Caco-2 (cell line): ENCODE data around the gene PSMC4. TPM values are rescaled to one million over a fixed set of nuclear protein-coding genes. Genes with fewer than 3 reads are reported as not detected.

Experiments
- BruUV-seq: library from RNA; stranded (reverse); fragments of 400-500 nt; replicated peaks from 2 replicates; lab custom pipeline; 2021; lab: Mats Ljungman, UMichigan
- CTCF ChIA-PET: fragments of 300-600 bp; sonication (Branson Sonifier 250); formaldehyde crosslinking; loops from one replicate; lab custom pipeline; 2022; ENCODE audit warnings: antibody characterized with exemption; lab: Charles Lee
- POLR2A ChIA-PET: fragments of 300-600 bp; sonication (Branson Sonifier 250); formaldehyde crosslinking; loops from one replicate; lab custom pipeline; 2022; ENCODE audit warnings: antibody characterized with exemption; lab: Charles Lee
- DNase-seq, 2 experiments: peaks; one replicate each; pipeline versions ENCODE4 v3.0.0 to v3.0.0-alpha.2; 2020 to 2022
- H3K27me3 ChIP-seq: replicated peaks from 2 replicates; pipeline ENCODE4 v1.6.0; 2011; ENCODE audit warnings: low read length; ENCODE audit not compliant: control insufficient read depth, insufficient read depth
- H3K36me3 ChIP-seq: 2 replicates; pipeline ENCODE4 v1.5.1; 2011; ENCODE audit warnings: low read length; ENCODE audit not compliant: control insufficient read depth, insufficient read depth
- H3K4me1 ChIP-seq: fragments of 250-450 bp; sonication (Bioruptor Pico); 2 replicates; pipeline ENCODE4 v1.5.1; 2020; ENCODE audit warnings: mild to moderate bottlenecking
- H3K4me3 ChIP-seq: 2 replicates; pipeline ENCODE4 v1.5.1; 2011; ENCODE audit warnings: low read depth, mild to moderate bottlenecking, control low read depth, low read length
- H3K9me3 ChIP-seq: fragments of 250-450 bp; sonication (Bioruptor Pico); 2 replicates; pipeline ENCODE4 v1.5.1; 2020; ENCODE audit warnings: mild to moderate bottlenecking, moderate library complexity
- H3K27ac Mint-ChIP-seq: one replicate; pipeline ENCODE4 v1.8.0; 2022; ENCODE audit warnings: mixed read lengths; ENCODE audit not compliant: unreplicated experiment
- H3K27me3 Mint-ChIP-seq: one replicate; pipeline ENCODE4 v1.8.0; 2022; ENCODE audit warnings: mixed read lengths; ENCODE audit not compliant: insufficient read depth, unreplicated experiment
- H3K36me3 Mint-ChIP-seq: one replicate; pipeline ENCODE4 v1.8.0; 2022; ENCODE audit warnings: mild to moderate bottlenecking, mixed read lengths; ENCODE audit not compliant: insufficient read depth, unreplicated experiment
- H3K4me1 Mint-ChIP-seq: one replicate; pipeline ENCODE4 v1.8.0; 2022; ENCODE audit warnings: low read depth, mixed read lengths; ENCODE audit not compliant: unreplicated experiment
- H3K4me3 Mint-ChIP-seq: one replicate; pipeline ENCODE4 v1.8.0; 2022; ENCODE audit warnings: mild to moderate bottlenecking, moderate library complexity, mixed read lengths; ENCODE audit not compliant: unreplicated experiment
- H3K9me3 Mint-ChIP-seq: one replicate; pipeline ENCODE4 v1.8.0; 2022; ENCODE audit warnings: mixed read lengths; ENCODE audit not compliant: unreplicated experiment
- intact Hi-C: fragments of 100-400 bp; cut with micrococcal nuclease; formaldehyde crosslinking; loops from one replicate; pipeline ENCODE4 v1.10.0; 2022; ENCODE audit not compliant: unreplicated experiment
- total RNA-seq: library from RNA; stranded (reverse); gene quantifications from 2 replicates; pipeline ENCODE4 v1.2.3, GENCODE V29; 2022
- TF ChIP-seq, protein P1 (sequence below), 2 experiments: fragments of 200-600 bp in 1 of 2; IDR thresholded peaks; 1 replicate in 1 of 2; 2 replicates in 1 of 2; pipeline versions ENCODE4 v1.5.1 to v1.8.0; 2011 to 2022; ENCODE audit warnings: antibody characterized with exemption in 1 of 2, control low read depth in 1 of 2, inconsistent platforms in 1 of 2, low read depth in 1 of 2, low read length in 1 of 2, mild to moderate bottlenecking in 1 of 2, moderate library complexity in 1 of 2; ENCODE audit not compliant: insufficient read depth in 1 of 2, severe bottlenecking in 1 of 2, unreplicated experiment in 1 of 2

The PSMC4 gene
- total RNA-seq, 1 experiment from 2014 or later, result 183 TPM

DNA sequence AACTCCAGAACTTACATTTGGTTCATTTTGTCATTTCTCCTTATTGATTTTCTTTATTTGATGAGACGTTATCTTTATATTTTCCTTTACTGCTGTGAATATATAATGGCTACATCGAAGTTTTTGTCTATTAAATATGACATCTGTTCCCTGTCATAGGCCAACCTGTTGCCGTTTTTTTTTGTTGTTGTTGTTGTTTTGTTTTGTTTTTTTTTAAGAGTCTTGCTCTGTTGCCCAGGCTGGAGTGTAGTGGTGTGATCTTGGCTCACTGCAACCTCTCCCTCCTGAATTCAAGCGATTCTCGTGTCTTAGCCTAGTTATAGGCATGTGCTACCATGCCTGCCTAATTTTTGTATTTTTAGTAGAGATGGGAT lies 55.6 kb downstream of the PSMC4 start:
- no peak overlapping the region for H3K4me3 Mint-ChIP-seq
- no peaks in the 10 kb centered on the region for H3K27me3 ChIP-seq
- H3K27ac Mint-ChIP-seq, result no peak overlapping the region
- no peaks in the 10 kb centered on the region for H3K4me1 ChIP-seq
- H3K4me3 ChIP-seq, result no peak overlapping the region
- intact Hi-C loops, result no loop called here
- ChIA-PET CTCF (no interaction called here), POLR2A (no interaction called here)
- peaks cover 6% of the 10 kb centered on the region for H3K36me3 Mint-ChIP-seq
- H3K9me3 Mint-ChIP-seq, result peaks cover 77% of the 10 kb centered on the region
- TF ChIP-seq, protein P1, sequence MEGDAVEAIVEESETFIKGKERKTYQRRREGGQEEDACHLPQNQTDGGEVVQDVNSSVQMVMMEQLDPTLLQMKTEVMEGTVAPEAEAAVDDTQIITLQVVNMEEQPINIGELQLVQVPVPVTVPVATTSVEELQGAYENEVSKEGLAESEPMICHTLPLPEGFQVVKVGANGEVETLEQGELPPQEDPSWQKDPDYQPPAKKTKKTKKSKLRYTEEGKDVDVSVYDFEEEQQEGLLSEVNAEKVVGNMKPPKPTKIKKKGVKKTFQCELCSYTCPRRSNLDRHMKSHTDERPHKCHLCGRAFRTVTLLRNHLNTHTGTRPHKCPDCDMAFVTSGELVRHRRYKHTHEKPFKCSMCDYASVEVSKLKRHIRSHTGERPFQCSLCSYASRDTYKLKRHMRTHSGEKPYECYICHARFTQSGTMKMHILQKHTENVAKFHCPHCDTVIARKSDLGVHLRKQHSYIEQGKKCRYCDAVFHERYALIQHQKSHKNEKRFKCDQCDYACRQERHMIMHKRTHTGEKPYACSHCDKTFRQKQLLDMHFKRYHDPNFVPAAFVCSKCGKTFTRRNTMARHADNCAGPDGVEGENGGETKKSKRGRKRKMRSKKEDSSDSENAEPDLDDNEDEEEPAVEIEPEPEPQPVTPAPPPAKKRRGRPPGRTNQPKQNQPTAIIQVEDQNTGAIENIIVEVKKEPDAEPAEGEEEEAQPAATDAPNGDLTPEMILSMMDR (IDR thresholded peaks at IDR 0.05; ENCODE audit: insufficient read depth in 1 of 2, low read depth in 1 of 2, low read length in 1 of 2, severe bottlenecking in 1 of 2, unreplicated experiment in 1 of 2), result no peak
- H3K36me3 ChIP-seq, result no peaks in the 10 kb centered on the region
- BruUV-seq, result no TSS peak
- H3K9me3 ChIP-seq, result peaks cover 41% of the 10 kb centered on the region
- no peaks in the 10 kb centered on the region for H3K27me3 Mint-ChIP-seq
- H3K4me1 Mint-ChIP-seq, result no peaks in the 10 kb centered on the region
- no peak for DNase-seq

Other genes starting within 250 kb of the PSMC4 start
- gene CLC, start 233.1 kb upstream of the PSMC4 start, total RNA-seq, result not detected in 2 replicates
- gene LEUTX, start 192.3 kb upstream of the PSMC4 start, total RNA-seq, result not detected in 2 replicates
- gene DYRK1B, start 137.0 kb upstream of the PSMC4 start, total RNA-seq, result 4.8 and 5.4 TPM in 2 replicates
- gene FBL, start 124.8 kb upstream of the PSMC4 start, total RNA-seq, result 374 and 411 TPM in 2 replicates
- gene FCGBP, start 36.5 kb upstream of the PSMC4 start, total RNA-seq, result 0.16 and 0.26 TPM in 2 replicates
- 0.98 and 1.0 TPM in 2 replicates for gene ZNF546, start 25.9 kb downstream of the PSMC4 start, total RNA-seq
- 27.5 and 32.2 TPM in 2 replicates for gene ZNF780B, start 85.1 kb downstream of the PSMC4 start, total RNA-seq
- gene ZNF780A, start 119.8 kb downstream of the PSMC4 start, total RNA-seq, result 21.7 and 22.9 TPM in 2 replicates
- gene MAP3K10, start 220.3 kb downstream of the PSMC4 start, total RNA-seq, result 10.7 and 11.8 TPM in 2 replicates
- not detected in 2 replicates for gene TTC9B, start 247.2 kb downstream of the PSMC4 start, total RNA-seq